Measurements from ENCODE around the gene SELENOS. TPM values are rescaled to one million over a fixed set of nuclear protein-coding genes. Genes with fewer than 3 reads are reported as not detected.
A peak's percentile ranks its signal among the peaks of the same experiment; 100 is the strongest.

Gene SELENOS
- total and polyA plus RNA-seq, 9 of the 15 experiments (the other 6 are each of a cell fraction or from before 2014, with no cell fraction given): 24.9 to 57.4 (median 47.9) TPM

DNA sequence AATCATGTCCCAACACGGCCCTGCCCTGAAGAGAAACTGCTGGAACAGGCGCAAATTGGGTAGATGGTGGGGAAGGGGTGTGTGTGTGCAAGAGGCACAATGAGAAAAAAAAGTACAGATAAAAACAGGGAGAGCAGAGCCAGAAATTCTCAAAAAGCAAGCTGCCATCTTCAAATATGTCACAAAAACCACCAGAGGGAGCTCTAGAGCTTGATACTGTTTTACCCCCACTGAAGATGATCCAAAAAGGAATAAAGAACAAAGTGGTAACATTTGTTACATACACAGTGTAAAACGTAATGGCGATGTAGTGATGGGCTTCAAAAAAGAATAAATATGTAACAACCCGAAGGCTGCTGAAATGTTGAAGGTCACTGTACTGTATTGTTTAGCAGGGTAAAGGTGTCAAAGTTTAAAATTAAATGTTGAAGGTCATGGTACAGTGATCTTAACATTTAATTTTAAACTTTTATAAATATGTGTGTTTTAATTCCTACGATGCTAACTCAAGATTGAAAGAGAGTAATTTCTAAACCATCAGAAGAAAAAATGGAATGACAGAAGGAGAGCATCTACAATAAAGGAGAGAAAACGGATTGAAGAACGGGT lies 11.7 kb upstream of the SELENOS start (continued):
- TF ChIP-seq, protein P1, sequence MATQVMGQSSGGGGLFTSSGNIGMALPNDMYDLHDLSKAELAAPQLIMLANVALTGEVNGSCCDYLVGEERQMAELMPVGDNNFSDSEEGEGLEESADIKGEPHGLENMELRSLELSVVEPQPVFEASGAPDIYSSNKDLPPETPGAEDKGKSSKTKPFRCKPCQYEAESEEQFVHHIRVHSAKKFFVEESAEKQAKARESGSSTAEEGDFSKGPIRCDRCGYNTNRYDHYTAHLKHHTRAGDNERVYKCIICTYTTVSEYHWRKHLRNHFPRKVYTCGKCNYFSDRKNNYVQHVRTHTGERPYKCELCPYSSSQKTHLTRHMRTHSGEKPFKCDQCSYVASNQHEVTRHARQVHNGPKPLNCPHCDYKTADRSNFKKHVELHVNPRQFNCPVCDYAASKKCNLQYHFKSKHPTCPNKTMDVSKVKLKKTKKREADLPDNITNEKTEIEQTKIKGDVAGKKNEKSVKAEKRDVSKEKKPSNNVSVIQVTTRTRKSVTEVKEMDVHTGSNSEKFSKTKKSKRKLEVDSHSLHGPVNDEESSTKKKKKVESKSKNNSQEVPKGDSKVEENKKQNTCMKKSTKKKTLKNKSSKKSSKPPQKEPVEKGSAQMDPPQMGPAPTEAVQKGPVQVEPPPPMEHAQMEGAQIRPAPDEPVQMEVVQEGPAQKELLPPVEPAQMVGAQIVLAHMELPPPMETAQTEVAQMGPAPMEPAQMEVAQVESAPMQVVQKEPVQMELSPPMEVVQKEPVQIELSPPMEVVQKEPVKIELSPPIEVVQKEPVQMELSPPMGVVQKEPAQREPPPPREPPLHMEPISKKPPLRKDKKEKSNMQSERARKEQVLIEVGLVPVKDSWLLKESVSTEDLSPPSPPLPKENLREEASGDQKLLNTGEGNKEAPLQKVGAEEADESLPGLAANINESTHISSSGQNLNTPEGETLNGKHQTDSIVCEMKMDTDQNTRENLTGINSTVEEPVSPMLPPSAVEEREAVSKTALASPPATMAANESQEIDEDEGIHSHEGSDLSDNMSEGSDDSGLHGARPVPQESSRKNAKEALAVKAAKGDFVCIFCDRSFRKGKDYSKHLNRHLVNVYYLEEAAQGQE (IDR thresholded peaks at IDR 0.05; ENCODE audit: borderline replicate concordance): peak; percentile 16; the same call in 1 of the 2 replicates
- TF ChIP-seq, protein P1 (CRISPR knock-in tag; IDR thresholded peaks at IDR 0.05; ENCODE audit: low read depth): no peak

Measured in K562 (cell line).